ENCODE data around the gene ALOX12B. TPM values are rescaled to one million over a fixed set of nuclear protein-coding genes. Genes with fewer than 3 reads are reported as not detected.

The ALOX12B gene
- total RNA-seq: not detected

DNA sequence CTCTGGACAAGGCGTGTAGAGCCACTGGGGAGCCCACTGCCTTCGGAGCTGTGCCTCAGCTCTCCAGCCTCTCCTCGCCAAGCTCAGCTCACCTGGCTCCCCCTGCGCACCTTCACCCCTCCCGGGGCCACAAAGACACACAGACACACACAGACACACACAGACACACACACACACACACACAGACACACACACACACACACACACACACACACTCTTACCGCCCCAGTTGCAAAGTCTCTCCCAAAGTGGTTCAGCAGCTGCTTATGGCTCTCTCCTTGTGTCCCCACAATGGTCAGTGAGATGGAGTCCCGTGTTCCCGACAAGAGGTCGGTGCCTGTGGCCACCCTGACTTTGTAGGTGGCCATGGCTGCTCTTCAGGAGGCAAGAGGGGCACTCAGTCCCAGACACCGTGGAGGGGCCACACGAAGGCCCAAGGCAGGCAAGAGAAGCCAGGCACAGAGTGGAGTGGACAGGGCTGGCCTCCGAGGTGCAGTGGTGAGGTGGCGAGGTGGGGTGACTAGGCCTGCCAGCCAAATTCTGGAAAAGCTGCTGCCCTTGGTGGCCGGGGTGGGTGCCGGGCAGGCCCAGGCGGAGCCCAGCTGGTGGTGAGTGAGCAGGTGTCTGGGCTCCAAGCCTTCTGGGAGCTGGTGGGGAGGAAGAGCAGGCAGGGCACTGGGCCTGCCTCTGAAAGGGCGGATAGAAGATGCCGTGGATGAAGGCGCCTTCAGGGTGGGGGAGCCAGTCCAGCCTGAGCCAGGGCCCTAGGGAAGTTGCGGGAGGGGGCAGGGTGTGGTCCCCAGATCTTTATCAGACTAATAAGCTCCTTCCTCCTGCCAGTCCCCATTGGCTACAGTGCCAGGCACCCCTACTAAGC is at the start of gene ALOX12B:
Gene ALOX12B (minus strand): TSS at position 642 of the 877 bp plus-strand sequence. CDS start 274 bp downstream, at position 368.
- H3K4me1 ChIP-seq (ENCODE audit: control insufficient read depth in 3 of 3, insufficient read depth in 3 of 3, low read length in 3 of 3): no peaks in the 10 kb centered on the region
- H3K27me3 ChIP-seq (ENCODE audit: control insufficient read depth in 3 of 3, insufficient read depth in 3 of 3, low read length in 3 of 3): peaks cover 32 to 58% (median 51%) of the 10 kb centered on the region in 3 donors
- H3K4me3 ChIP-seq (ENCODE audit: low read length in 3 of 3): no peak within 1 kb of the TSS
- no peaks in the 10 kb centered on the region for H3K9me3 ChIP-seq (ENCODE audit: control insufficient read depth in 3 of 3, low read length in 3 of 3)
- H3K9ac ChIP-seq (ENCODE audit: low read depth in 1 of 3, low read length in 3 of 3): no peak within 1 kb of the TSS
- no peaks in the 10 kb centered on the region for H3K36me3 ChIP-seq (ENCODE audit: control insufficient read depth in 3 of 3, insufficient read depth in 3 of 3, low read length in 3 of 3)
- no peak within 1 kb of the TSS for H3K27ac ChIP-seq (ENCODE audit: low read depth, low read length)

GRCh38 chr17:8133941-8134340 is 46.4 kb upstream of the ALOX12B start:
- Histone ChIP-seq H3K27ac (ENCODE audit: low read depth, low read length) (no peak overlapping the region), H3K9me3 (ENCODE audit: control insufficient read depth in 3 of 3, low read length in 3 of 3) (no peaks in the 10 kb centered on the region), H3K36me3 (ENCODE audit: control insufficient read depth in 3 of 3, insufficient read depth in 3 of 3, low read length in 3 of 3) (no peaks in the 10 kb centered on the region), H3K9ac (ENCODE audit: low read depth in 1 of 3, low read length in 3 of 3) (no peak overlapping the region), H3K4me3 (ENCODE audit: low read length in 3 of 3) (no peak overlapping the region), H3K27me3 (ENCODE audit: control insufficient read depth in 3 of 3, insufficient read depth in 3 of 3, low read length in 3 of 3) (no peaks in the 10 kb centered on the region), H3K4me1 (ENCODE audit: control insufficient read depth in 3 of 3, insufficient read depth in 3 of 3, low read length in 3 of 3) (peaks cover 6 to 15% (median 9%) of the 10 kb centered on the region in 3 donors)

DNA sequence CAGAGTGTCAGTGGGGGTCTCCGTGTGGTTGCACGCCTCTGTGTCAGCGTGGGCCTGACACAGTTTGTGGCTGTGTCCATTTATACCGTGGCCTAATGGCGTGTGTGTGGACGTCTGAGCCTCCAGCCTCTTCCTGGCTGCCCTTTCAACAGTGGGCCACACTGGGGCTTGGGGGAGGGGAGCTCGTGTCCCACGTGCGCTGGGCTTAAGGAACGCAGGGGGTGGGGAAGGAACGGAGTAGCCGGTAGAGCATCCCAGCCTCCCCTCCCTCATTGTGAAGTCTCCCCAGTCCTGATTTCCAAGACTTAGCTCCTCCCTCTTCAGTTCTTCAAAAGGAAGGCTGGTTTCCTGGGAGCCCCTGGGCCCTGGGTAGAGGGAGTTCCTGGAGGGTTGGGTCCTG is 45.9 kb upstream of the ALOX12B start:
- Histone ChIP-seq H3K9ac (ENCODE audit: low read depth in 1 of 3, low read length in 3 of 3) (no peak overlapping the region), H3K27ac (ENCODE audit: low read depth, low read length) (no peak overlapping the region), H3K4me3 (ENCODE audit: low read length in 3 of 3) (no peak overlapping the region)

GRCh38 chr17:8131844-8132441 is 44.4 kb upstream of the ALOX12B start:
- Histone ChIP-seq H3K36me3 (ENCODE audit: control insufficient read depth in 3 of 3, insufficient read depth in 3 of 3, low read length in 3 of 3) (no peaks in the 10 kb centered on the region), H3K9ac (ENCODE audit: low read depth in 1 of 3, low read length in 3 of 3) (no peak overlapping the region), H3K27ac (ENCODE audit: low read depth, low read length) (no peak overlapping the region), H3K4me1 (ENCODE audit: control insufficient read depth in 3 of 3, insufficient read depth in 3 of 3, low read length in 3 of 3) (peaks cover 4 to 5% (median 5%) of the 10 kb centered on the region in 3 donors), H3K4me3 (ENCODE audit: low read length in 3 of 3) (no peak overlapping the region), H3K9me3 (ENCODE audit: control insufficient read depth in 3 of 3, low read length in 3 of 3) (no peaks in the 10 kb centered on the region), H3K27me3 (ENCODE audit: control insufficient read depth in 3 of 3, insufficient read depth in 3 of 3, low read length in 3 of 3) (no peaks in the 10 kb centered on the region)

More for the DNA sequence above, 45.9 kb upstream of the ALOX12B start:
- no peaks in the 10 kb centered on the region for H3K9me3 ChIP-seq (ENCODE audit: control insufficient read depth in 3 of 3, low read length in 3 of 3)
- no peaks in the 10 kb centered on the region for H3K36me3 ChIP-seq (ENCODE audit: control insufficient read depth in 3 of 3, insufficient read depth in 3 of 3, low read length in 3 of 3)
- H3K27me3 ChIP-seq (ENCODE audit: control insufficient read depth in 3 of 3, insufficient read depth in 3 of 3, low read length in 3 of 3): no peaks in the 10 kb centered on the region
- H3K4me1 ChIP-seq (ENCODE audit: control insufficient read depth in 3 of 3, insufficient read depth in 3 of 3, low read length in 3 of 3): peaks cover 5 to 10% (median 7%) of the 10 kb centered on the region in 3 donors

DNA sequence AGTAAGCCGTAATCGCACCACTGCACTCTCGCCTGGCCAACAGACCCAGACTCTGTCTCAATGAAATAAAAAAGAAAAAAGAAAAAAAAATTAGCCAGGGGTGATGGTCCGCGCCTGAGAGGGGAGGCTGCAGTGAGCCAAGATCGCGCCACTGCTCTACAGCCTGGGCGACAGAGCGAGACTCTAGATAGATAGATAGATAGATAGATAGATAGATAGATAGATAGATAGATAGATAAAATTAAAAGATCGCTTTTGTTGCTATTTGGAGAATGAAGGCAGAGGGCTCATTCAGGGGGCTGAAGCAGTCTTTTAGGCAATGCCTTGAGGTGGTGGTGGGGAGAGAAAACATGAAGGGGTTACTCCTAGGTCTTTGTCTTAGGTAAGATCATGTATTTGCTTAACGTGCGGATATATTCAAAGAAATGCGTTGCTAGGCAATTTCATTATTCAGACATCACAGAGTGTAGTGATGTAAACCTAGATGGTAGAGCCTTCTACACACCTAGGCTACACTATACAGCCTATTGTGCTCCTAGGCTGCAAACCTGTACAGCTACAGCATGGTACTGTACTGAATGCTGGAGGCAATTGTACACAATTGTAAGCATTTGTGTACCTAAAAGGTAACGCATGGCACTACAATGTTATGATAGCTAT is 40.7 kb upstream of the ALOX12B start:
- peaks cover 0 to 23% (median 22%) of the 10 kb centered on the region in 3 donors for H3K27me3 ChIP-seq (ENCODE audit: control insufficient read depth in 3 of 3, insufficient read depth in 3 of 3, low read length in 3 of 3)

GRCh38 chr17:8126491-8127066 is 39.1 kb upstream of the ALOX12B start:
- peak overlapping the region; percentile 56 to 79 (median 74) for H3K9ac ChIP-seq (ENCODE audit: low read depth in 1 of 3, low read length in 3 of 3)
- peaks cover 48 to 52% (median 51%) of the 10 kb centered on the region in 3 donors for H3K4me1 ChIP-seq (ENCODE audit: control insufficient read depth in 3 of 3, insufficient read depth in 3 of 3, low read length in 3 of 3)
- peak overlapping the region; percentile 44 for H3K27ac ChIP-seq (ENCODE audit: low read depth, low read length)
- peaks cover 4 to 32% (median 32%) of the 10 kb centered on the region in 3 donors for H3K27me3 ChIP-seq (ENCODE audit: control insufficient read depth in 3 of 3, insufficient read depth in 3 of 3, low read length in 3 of 3)
- H3K4me3 ChIP-seq (ENCODE audit: low read length in 3 of 3): peak overlapping the region; percentile 71 to 79 (median 78)
- H3K9me3 ChIP-seq (ENCODE audit: control insufficient read depth in 3 of 3, low read length in 3 of 3): no peaks in the 10 kb centered on the region
- H3K36me3 ChIP-seq (ENCODE audit: control insufficient read depth in 3 of 3, insufficient read depth in 3 of 3, low read length in 3 of 3): no peaks in the 10 kb centered on the region

More for the DNA sequence above, 40.7 kb upstream of the ALOX12B start:
- Histone ChIP-seq H3K9ac (ENCODE audit: low read depth in 1 of 3, low read length in 3 of 3) (no peak overlapping the region), H3K36me3 (ENCODE audit: control insufficient read depth in 3 of 3, insufficient read depth in 3 of 3, low read length in 3 of 3) (no peaks in the 10 kb centered on the region), H3K9me3 (ENCODE audit: control insufficient read depth in 3 of 3, low read length in 3 of 3) (no peaks in the 10 kb centered on the region), H3K4me3 (ENCODE audit: low read length in 3 of 3) (no peak overlapping the region), H3K4me1 (ENCODE audit: control insufficient read depth in 3 of 3, insufficient read depth in 3 of 3, low read length in 3 of 3) (peaks cover 35 to 37% (median 36%) of the 10 kb centered on the region in 3 donors), H3K27ac (ENCODE audit: low read depth, low read length) (no peak overlapping the region)

- Histone ChIP-seq H3K4me1 (ENCODE audit: control insufficient read depth in 3 of 3, insufficient read depth in 3 of 3, low read length in 3 of 3) (peaks cover 50 to 54% (median 54%) of the 10 kb centered on the region in 3 donors), H3K27me3 (ENCODE audit: control insufficient read depth in 3 of 3, insufficient read depth in 3 of 3, low read length in 3 of 3) (peaks cover 4 to 34% (median 32%) of the 10 kb centered on the region in 3 donors), H3K9ac (ENCODE audit: low read depth in 1 of 3, low read length in 3 of 3) (peak overlapping the region; percentile 48 to 64 (median 52)), H3K27ac (ENCODE audit: low read depth, low read length) (peak overlapping the region; percentile 30), H3K9me3 (ENCODE audit: control insufficient read depth in 3 of 3, low read length in 3 of 3) (no peaks in the 10 kb centered on the region), H3K4me3 (ENCODE audit: low read length in 3 of 3) (peak overlapping the region; percentile 71 to 79 (median 78)), H3K36me3 (ENCODE audit: control insufficient read depth in 3 of 3, insufficient read depth in 3 of 3, low read length in 3 of 3) (no peaks in the 10 kb centered on the region)
These were observed 38.5 kb upstream of the ALOX12B start for GRCh38 chr17:8125947-8126490.

- Histone ChIP-seq H3K36me3 (ENCODE audit: control insufficient read depth in 3 of 3, insufficient read depth in 3 of 3, low read length in 3 of 3) (no peaks in the 10 kb centered on the region), H3K9ac (ENCODE audit: low read depth in 1 of 3, low read length in 3 of 3) (peak overlapping the region in 2 of 3 donors; percentile 52 to 64), H3K9me3 (ENCODE audit: control insufficient read depth in 3 of 3, low read length in 3 of 3) (no peaks in the 10 kb centered on the region), H3K27me3 (ENCODE audit: control insufficient read depth in 3 of 3, insufficient read depth in 3 of 3, low read length in 3 of 3) (peaks cover 4 to 39% (median 32%) of the 10 kb centered on the region in 3 donors), H3K4me3 (ENCODE audit: low read length in 3 of 3) (peak overlapping the region; percentile 71 to 79 (median 78)), H3K4me1 (ENCODE audit: control insufficient read depth in 3 of 3, insufficient read depth in 3 of 3, low read length in 3 of 3) (peaks cover 56 to 61% (median 60%) of the 10 kb centered on the region in 3 donors), H3K27ac (ENCODE audit: low read depth, low read length) (peak overlapping the region; percentile 30)
These were observed 37.8 kb upstream of the ALOX12B start for GRCh38 chr17:8125154-8125946.

All from skeletal muscle tissue (tissue), 4 donors.